Hypothalamus (tissue), 51 donors: ENCODE results near the gene YPEL5.

Source experiments
- DNase-seq, 51 donors: peaks; one replicate each; lab custom pipeline; 2025; lab: John Stamatoyannopoulos, UW

Gene YPEL5

GRCh38 chr2:30201990-30202389 is 55.2 kb downstream of the YPEL5 start:
- DNase-seq, result peak in 13 of 51 donors; percentile 4 to 47 (median 17)

- no peak for DNase-seq
Observed at GRCh38 chr2:30203156-30203555, 56.3 kb downstream of the YPEL5 start.

DNA sequence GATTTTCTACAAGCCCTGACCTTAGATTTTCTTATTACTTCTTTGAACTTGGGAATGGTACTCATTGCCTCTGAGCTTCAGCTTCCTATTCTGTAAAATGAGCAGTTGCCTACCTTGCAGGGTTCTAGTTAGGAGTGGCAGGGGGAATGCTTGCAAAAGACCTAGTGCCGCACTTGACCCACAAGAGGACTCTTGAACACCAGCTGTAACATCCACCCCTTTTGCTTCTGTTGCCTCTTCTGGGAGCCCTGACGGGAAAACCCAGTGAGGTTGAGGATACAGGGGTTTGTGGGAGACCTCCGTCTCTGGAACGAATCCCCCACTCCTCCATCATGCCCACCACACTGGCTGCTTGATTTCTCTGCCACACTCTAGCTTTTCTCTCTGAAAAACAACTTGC is 57.5 kb downstream of the YPEL5 start:
- DNase-seq, result no peak

DNA sequence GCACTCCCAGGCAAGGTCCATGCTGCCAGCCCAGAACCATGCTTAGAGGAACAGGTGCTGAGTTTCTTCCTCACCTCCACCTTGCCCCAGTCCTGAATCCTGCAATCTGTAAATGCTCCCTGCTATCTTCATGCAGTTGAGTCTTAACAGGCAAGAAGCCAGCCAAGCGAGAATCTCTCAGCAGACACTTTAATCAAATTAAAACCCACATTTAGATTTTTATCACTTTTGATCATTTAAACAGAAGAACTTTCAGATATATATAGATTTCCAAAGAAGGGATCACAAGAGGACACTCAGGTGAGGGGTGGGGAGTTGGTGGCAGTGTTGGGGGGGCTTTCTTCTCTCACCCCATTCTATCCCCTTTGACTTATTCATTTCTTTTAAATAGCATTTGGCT is 58.6 kb downstream of the YPEL5 start:
- DNase-seq, result no peak

GRCh38 chr2:30206461-30207430 is 59.9 kb downstream of the YPEL5 start:
- no peak for DNase-seq

DNA sequence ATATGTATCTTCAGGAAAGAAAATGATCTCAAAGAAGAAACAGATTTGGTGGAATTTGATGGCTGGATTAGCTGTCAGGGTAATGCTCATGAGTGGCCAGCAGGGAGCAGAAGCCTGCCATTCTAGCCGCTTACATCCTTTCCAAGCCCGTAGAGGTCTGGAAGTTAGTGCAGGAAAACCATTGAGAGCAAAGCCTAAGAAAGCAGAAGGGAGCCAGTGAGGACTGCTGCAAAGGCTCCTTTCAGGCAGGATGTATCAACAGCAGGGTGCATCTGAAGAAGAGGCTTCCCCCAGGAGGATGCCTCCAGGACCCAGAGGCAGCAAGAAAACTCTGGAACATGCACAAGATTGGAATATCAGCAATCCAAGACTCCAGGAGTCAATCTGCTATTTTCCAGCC is 61.6 kb downstream of the YPEL5 start:
- peak in 30 of 51 donors; percentile 7 to 66 (median 34) for DNase-seq

DNA sequence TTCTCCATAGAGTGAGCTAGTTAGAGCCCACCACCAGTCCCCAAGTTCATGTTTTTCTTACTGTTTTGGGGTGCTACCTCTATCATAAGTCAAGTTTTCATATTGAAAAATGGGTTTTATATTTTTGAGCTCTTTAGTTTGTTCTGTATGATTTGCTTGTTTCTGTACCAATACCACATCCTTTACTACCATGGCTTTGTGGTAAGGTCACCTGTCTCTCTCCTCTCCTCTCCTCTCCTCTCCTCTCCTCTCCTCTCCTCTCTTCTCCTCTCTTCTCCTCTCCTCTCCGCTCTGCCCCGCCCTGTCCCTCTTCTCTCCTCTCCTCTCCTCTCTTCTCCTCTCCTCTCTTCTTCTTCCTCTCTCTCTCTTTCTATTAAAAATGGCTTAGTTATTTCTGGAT is 62.4 kb downstream of the YPEL5 start:
- DNase-seq, result no peak
